Measurements from ENCODE around the gene MBIP.

DNA sequence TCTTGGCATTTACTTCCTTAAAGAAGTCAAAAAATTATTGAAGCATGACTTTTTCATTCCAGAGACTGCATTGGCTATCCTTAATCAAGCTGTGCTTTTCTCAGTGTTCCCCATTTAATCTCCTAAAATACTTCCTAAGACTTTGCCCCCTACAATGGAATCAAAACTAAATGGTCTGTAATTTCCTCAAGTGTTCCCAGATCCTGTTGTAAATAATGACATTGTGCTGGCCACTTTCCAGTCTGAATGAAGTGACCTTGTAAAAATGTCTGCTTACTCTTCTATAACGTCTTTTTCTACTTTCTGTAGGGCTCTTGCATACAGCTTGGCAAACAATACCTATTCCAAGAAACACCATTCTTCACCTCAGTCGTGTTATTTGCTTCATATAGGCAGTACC lies 45.3 kb upstream of the MBIP start:
- TF ChIP-seq, protein P1, sequence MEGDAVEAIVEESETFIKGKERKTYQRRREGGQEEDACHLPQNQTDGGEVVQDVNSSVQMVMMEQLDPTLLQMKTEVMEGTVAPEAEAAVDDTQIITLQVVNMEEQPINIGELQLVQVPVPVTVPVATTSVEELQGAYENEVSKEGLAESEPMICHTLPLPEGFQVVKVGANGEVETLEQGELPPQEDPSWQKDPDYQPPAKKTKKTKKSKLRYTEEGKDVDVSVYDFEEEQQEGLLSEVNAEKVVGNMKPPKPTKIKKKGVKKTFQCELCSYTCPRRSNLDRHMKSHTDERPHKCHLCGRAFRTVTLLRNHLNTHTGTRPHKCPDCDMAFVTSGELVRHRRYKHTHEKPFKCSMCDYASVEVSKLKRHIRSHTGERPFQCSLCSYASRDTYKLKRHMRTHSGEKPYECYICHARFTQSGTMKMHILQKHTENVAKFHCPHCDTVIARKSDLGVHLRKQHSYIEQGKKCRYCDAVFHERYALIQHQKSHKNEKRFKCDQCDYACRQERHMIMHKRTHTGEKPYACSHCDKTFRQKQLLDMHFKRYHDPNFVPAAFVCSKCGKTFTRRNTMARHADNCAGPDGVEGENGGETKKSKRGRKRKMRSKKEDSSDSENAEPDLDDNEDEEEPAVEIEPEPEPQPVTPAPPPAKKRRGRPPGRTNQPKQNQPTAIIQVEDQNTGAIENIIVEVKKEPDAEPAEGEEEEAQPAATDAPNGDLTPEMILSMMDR (IDR thresholded peaks at IDR 0.05; ENCODE audit: insufficient read depth, low read depth, low read length) = no peak
- no peak for TF ChIP-seq EZH2 (IDR thresholded peaks at IDR 0.05; ENCODE audit: insufficient read depth, low read length)

Measured in astrocyte (in vitro differentiated cells and primary cell).